Measurements from ENCODE around the gene CAVIN2.
"Not testable (repeated sequence)": the region's sequence is repeated elsewhere in the genome, so short reads cannot be mapped to it uniquely, and the experiment has no call there.

Gene CAVIN2

DNA sequence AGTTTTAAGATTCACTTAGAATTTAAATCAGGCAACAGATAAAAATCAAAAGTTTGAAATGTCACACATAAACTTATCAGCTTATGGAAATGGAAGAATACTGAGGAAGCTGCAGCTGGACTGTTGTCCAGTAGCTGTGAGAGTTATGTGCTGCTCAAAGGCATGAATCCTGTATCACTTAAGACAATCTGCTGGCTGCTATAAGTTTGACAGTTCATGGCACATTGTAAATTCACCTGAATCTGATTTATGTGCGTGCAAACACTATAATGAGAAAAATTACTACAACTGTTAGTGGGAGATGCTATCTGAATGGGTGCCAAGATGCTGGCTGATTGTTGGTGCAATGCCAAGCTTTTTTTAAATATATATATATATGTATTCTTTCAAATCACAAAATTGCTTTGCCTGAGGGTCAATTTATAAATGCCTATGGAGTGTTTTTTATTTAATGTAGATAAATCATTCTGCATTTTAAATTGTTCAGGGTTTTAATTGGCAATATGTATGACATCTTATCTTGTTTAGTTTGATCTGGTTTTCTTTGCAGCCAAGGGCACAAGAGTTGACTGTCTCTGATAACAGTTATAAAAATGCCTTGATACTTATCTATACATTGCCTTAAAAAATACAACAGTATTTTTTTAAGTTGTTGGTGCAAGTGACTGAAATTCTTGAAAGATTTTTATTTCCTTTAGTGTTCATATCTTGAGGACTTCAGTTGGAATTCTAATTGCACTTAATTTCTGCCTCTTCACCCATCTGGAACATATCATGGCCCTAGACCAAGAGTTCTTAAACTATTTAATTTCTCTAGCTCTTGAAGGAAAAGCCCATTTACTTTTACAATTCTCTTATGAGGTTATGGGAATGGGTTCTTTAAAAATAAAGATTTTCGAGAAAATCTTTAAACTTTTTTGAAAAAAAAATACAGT lies 48.7 kb downstream of the CAVIN2 start:
- no peak for DNase-seq

DNA sequence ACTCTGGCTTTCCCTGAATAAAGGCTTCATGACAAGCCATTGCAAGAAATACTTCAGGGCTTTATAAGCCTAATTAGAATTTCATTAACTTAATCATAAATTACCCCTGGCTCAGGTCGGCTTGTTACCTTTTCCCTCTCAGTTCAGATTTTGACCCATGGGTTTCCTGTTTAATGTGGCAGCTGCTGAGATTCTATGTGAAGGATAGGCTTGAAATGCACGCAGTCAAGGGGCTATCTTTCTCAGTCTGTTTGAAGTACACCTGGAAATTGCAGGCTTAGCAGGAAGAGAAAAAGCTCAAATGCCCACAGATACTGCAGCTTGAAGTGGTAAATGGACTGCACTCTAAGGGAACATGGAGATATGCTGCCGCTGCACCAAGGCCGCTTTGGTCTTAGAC lies 49.4 kb downstream of the CAVIN2 start:
- no peak for DNase-seq

DNA sequence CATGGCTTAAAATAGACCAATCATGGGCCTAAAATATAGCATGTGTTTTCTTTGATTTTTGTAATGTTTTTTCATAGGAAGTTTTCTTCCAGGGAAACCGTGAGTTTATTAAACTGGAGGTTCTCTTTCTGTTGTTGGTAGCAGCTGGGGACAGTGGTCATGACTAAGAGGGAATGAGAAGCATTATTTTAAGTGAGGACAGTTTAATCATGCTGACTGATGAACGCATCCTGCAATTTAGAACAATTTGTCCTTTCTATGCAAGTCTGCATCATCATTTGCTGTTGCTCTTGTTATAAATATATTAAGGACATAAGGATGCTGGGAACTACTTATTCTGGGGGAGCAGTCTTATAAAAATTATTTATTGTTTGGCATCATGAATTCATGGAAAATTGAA lies 51.2 kb downstream of the CAVIN2 start:
- no peak for DNase-seq

DNA sequence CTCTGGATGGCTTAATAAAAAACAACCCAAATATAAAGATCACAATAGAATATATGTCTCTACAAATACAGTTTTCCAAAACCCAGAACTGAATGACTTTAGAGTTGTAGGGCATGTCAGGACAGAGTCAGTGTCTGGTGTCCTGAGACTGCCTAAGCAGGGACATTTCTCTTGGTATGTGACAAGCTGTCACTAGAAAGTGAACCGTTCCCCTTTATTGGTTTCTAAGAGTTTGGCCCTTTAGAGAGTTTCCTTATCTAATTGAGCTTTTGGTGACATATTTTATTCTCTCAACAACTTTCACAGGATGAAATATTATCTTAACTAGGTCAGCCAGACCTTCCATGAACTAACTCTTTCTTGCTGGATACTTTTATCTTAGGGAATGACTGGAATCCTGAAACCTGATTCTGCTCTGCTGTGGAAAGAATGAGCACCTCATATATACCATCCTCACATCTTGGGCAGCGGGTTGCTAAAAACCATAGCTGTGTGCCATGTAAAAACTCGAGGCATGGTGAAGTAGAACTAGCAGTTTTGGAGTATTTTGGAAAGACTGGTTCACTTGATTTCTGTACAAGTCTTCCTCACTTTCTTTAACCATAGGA lies 54.8 kb downstream of the CAVIN2 start:
- DNase-seq = no peak

DNA sequence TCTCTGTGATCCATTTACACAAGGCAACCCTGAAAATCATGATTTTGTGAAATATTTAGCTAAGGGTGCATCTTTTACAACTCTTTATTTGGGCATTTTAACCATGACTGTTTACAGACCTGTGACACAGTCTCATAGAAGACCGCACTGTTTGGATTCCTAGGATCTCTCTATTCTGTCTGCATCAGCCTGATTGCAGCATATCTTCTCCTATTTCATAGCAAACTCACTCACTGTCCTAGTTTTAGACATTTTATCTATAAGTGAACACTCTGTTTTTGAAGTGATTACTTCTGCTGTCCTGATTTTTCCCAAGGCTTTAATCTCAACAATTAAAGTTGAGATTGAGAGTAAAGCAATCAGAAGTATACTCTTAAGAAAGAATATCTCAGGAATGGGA lies 56.2 kb downstream of the CAVIN2 start:
- no peak for DNase-seq

DNA sequence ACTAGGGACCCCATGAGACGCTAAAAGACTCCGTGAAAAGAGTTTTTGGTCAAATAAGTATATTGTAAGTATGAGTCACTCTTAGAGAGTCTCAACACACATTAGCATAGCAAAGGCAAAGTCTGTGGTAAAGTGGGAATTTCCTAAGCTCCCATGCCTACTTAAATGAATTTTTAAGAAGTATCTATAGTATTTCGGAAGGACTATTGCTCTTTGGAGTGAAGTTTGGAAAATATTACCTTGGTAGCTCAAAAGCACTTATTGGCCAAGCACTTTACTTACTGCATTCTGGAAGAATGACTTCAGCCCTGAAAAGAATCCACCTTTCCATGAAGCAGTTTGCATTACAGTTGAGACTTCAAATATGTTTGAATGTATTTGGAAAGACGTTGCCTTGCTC lies 57.1 kb downstream of the CAVIN2 start:
- no peak for DNase-seq

DNA sequence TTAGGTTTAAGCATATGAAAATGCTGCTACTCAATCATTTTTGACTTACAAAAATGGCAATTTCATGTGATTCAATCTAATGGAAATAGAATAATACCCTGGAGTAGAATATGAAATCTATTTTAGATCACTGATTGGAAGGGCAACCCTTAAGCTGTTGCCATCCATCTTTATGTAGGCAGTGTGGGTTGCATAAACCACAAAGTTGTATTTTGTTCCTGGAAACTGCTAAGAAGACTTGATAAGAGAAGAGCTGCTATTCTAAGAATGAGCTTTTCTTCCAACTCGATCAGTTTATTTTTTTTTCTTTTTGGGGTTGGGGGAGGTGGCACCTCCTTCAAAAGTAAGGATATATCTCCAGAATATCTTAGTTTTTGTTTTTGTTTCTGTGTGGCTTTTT lies 60.2 kb downstream of the CAVIN2 start:
- DNase-seq = no peak

DNA sequence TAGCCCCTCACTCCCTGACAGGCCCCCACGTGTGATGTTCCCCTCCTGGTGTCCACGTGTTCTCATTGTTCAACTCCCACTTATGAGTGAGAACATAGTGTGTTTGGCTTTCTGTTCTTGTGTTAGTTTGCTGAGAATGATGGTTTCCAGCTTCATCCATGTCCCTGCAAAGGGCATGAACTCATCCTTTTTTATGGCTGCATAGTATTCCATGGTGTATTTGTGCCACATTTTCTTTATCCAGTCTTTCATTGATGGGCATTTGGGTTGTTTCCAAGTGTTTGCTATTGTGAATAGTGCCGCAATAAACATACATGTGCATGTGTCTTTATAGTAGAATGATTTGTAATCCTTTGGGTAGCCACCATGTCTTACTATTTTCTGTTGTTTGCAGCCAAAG lies 61.2 kb downstream of the CAVIN2 start:
- DNase-seq = not testable (repeated sequence)

Measured in stimulated activated CD4-positive, alpha-beta T cell treated with anti-CD3 and anti-CD28 coated beads, Interleukin-4, amount 100 ng/mL, for 4 hours (primary cell).